WERI-Rb-1 (cell line): ENCODE data around the gene CLSTN1.

ENCODE experiments used
- DNase-seq: peaks from one replicate; pipeline ENCODE4 v3.0.0-alpha.2; 2020
- H3K27ac ChIP-seq: fragments of 250-450 bp; sonication (Bioruptor Pico); 2 replicates; pipeline ENCODE4 v1.5.1; 2020; ENCODE audit warnings: mild to moderate bottlenecking, moderate library complexity
- H3K27me3 ChIP-seq: fragments of 250-450 bp; sonication (Bioruptor Pico); 2 replicates; pipeline ENCODE4 v1.5.1; 2021; ENCODE audit warnings: mild to moderate bottlenecking, low read depth, moderate library complexity; ENCODE audit not compliant: insufficient read depth, severe bottlenecking
- H3K36me3 ChIP-seq: fragments of 250-450 bp; sonication (Bioruptor Pico); 2 replicates; pipeline ENCODE4 v1.5.1; 2020; ENCODE audit warnings: mild to moderate bottlenecking, moderate library complexity
- H3K4me3 ChIP-seq: 2 replicates; pipeline ENCODE4 v1.5.1; 2011; ENCODE audit warnings: low read depth, mild to moderate bottlenecking, control low read depth, low read length
- H3K9me3 ChIP-seq: fragments of 250-450 bp; sonication (Bioruptor Pico); 2 replicates; pipeline ENCODE4 v1.5.1; 2021; ENCODE audit warnings: mild to moderate bottlenecking, moderate library complexity; ENCODE audit not compliant: severe bottlenecking
- TF ChIP-seq, protein P1 (sequence below): IDR thresholded peaks from 2 replicates; pipeline ENCODE4 v1.5.1; 2011; ENCODE audit warnings: low read depth, mild to moderate bottlenecking, control low read depth, inconsistent platforms, low read length

The CLSTN1 gene

DNA sequence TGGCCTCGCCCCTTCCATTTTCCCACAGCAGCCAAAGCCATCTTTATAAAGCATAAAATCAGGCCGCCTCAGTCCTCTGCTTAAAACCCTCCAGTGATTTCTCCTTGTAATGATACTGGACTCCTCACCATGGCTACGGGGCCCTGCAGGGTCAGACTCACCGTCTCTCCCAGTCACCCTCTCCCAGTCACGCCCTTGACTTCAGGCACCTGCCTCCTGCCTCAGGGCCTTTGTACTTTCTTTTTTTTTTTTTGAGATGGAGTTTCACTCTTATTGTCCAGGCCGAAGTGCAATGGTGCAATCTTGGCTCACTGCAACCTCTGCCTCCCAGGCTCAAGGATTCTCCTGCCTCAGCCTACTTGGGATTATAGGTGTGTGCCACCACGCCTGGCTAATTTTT is 124.4 kb downstream of the CLSTN1 start:
- no peak overlapping the region for H3K27ac ChIP-seq
- no peak overlapping the region for H3K4me3 ChIP-seq
- no peaks in the 10 kb centered on the region for H3K9me3 ChIP-seq
- no peak for DNase-seq
- no peaks in the 10 kb centered on the region for H3K36me3 ChIP-seq
- TF ChIP-seq, protein P1, sequence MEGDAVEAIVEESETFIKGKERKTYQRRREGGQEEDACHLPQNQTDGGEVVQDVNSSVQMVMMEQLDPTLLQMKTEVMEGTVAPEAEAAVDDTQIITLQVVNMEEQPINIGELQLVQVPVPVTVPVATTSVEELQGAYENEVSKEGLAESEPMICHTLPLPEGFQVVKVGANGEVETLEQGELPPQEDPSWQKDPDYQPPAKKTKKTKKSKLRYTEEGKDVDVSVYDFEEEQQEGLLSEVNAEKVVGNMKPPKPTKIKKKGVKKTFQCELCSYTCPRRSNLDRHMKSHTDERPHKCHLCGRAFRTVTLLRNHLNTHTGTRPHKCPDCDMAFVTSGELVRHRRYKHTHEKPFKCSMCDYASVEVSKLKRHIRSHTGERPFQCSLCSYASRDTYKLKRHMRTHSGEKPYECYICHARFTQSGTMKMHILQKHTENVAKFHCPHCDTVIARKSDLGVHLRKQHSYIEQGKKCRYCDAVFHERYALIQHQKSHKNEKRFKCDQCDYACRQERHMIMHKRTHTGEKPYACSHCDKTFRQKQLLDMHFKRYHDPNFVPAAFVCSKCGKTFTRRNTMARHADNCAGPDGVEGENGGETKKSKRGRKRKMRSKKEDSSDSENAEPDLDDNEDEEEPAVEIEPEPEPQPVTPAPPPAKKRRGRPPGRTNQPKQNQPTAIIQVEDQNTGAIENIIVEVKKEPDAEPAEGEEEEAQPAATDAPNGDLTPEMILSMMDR, result no peak
- no peaks in the 10 kb centered on the region for H3K27me3 ChIP-seq

DNA sequence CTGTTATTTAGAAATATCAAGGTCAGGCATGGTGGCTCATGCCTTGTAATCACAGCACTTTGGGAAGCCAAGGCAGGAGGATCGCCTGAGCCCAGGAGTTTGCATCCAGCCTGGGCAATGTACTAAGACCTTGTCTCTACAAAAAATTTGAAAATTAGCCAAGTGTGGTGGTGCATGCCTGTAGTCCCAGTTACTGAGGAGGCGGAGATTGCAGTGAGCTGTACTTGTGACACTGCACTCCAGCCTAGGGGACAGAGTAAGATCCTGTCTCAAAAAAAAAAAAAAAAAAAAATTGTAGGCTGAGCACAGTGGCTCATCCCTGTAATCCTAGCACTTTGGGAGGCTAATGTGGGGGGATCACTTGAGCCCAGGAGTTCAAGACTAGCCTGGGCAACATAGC is 127.0 kb downstream of the CLSTN1 start:
- TF ChIP-seq, protein P1, result no peak
- no peak for DNase-seq
- no peaks in the 10 kb centered on the region; the same call in 1 of the 2 replicates for H3K36me3 ChIP-seq

DNA sequence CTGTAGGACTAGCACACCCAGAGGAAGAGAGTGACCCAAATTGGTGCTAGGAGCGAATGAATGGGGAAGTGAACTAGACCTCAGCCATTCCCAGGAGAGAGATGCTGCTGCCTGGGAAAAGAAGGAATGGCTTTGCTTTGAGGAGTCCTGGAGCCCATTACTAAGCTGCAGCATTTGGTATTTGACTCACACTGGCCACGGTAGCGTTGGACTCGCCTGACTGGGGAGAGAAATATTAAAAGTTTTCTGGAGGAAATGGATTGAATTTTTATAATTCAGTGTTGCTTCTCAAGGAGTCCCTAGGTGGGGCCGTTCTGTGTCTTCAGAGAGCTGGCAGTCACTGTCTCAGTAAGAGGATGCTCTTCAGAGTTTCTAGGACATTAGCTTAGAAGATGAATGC is 132.1 kb downstream of the CLSTN1 start:
- Histone ChIP-seq H3K9me3 (no peaks in the 10 kb centered on the region), H3K27me3 (peaks cover 6% of the 10 kb centered on the region), H3K4me3 (no peak overlapping the region), H3K27ac (no peak overlapping the region), H3K36me3 (no peaks in the 10 kb centered on the region; the same call in 1 of the 2 replicates)
- DNase-seq, result no peak
- TF ChIP-seq, protein P1, result no peak

More for the DNA sequence above, 127.0 kb downstream of the CLSTN1 start:
- H3K9me3 ChIP-seq, result no peaks in the 10 kb centered on the region
- no peaks in the 10 kb centered on the region for H3K27me3 ChIP-seq
- no peak overlapping the region for H3K27ac ChIP-seq
- H3K4me3 ChIP-seq, result no peak overlapping the region

DNA sequence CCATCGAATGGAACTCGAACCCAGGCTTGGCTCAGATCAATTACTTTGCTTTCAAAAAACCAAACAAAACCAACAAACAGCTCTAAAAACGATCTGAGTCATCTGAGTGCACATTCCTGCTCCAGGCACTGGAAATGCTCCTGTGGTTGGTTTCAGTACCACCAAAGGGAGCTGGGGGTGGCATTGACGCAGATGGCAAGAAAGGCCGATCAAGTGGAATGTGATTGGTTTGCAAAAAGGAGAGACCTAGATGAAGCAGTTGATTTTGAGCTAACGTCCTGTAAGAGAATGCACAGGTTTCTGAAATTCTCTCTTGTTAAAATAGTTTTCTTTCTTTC is 132.7 kb downstream of the CLSTN1 start:
- TF ChIP-seq, protein P1, result no peak
- H3K27me3 ChIP-seq, result peaks cover 6% of the 10 kb centered on the region
- no peak for DNase-seq
- no peaks in the 10 kb centered on the region; the same call in 1 of the 2 replicates for H3K36me3 ChIP-seq
- no peaks in the 10 kb centered on the region for H3K9me3 ChIP-seq
- no peak overlapping the region for H3K4me3 ChIP-seq
- no peak overlapping the region for H3K27ac ChIP-seq

DNA sequence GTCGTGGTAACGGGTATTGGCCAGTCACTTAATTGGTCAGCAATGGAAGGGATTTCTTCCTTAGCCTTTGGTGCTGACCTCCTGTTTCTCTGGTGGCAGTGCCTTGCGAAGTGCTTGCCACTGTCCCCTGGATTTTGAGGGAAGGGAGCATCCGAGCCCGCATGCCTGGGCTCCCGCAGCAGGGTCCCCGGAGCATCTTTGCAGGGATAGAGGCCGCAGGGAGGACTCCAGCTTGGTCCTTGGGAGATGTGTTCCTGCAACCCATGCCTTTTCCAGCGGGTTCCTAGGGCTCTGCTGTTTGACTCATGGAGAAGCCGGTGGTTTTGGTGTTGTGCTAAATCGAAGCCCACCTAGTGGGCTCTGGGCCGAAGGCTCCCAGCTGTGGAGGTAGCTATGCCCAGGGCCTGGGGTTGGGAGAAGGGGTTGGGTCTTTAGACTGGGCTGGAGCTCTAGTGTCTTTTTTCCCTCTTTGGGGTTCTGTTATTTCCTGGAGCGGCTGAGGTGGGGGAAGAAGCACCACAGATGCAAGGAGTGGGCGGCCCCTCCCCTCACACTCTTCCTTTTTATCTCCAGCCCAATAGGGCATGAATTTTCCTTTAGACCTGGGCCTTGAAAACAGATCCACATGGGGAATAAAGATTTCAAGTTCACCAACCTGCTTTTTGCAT is 133.2 kb downstream of the CLSTN1 start:
- H3K27ac ChIP-seq, result no peak overlapping the region
- no peaks in the 10 kb centered on the region for H3K9me3 ChIP-seq
- H3K36me3 ChIP-seq, result no peaks in the 10 kb centered on the region; the same call in 1 of the 2 replicates
- TF ChIP-seq, protein P1, result no peak
- no peak for DNase-seq
- H3K4me3 ChIP-seq, result no peak overlapping the region
- peaks cover 6% of the 10 kb centered on the region for H3K27me3 ChIP-seq

DNA sequence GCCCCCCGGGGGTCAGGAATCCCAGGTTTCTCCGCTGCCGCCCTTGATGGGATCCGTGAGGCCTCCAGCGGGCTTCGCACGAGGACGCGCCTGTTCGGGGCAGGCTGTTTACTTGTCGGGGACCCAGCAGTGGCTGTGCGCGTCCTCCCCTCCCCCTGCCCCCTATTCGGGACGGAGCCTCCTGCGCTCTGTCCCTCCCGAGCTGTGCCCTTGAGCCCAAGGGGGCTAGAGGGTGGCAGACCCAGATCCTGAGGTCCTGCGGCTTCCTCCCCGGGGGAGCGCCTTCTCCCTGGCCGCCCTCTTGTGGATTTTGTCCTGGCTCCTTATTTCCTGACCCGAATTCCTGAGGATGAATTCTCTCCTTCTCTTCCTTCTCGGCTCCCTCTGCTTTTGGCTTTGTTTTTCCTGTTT is 133.8 kb downstream of the CLSTN1 start:
- no peaks in the 10 kb centered on the region; the same call in 1 of the 2 replicates for H3K36me3 ChIP-seq
- peak overlapping the region; percentile 49 for H3K4me3 ChIP-seq
- no peak overlapping the region for H3K27ac ChIP-seq
- peaks cover 6% of the 10 kb centered on the region for H3K27me3 ChIP-seq
- DNase-seq, result peak; percentile 26
- no peaks in the 10 kb centered on the region for H3K9me3 ChIP-seq
- TF ChIP-seq, protein P1, result no peak
